Loucy (cell line): ENCODE measurements around the gene COL5A3.

ENCODE experiments used
- H2AFZ ChIP-seq: fragments of 200-600 bp; sonication (generic); 2 replicates; pipeline ENCODE4 v1.6.0; 2016; ENCODE audit warnings: antibody characterized with exemption, mild to moderate bottlenecking, low read length, moderate library complexity
- H3F3A ChIP-seq: fragments of 200-600 bp; 2 replicates; pipeline ENCODE4 v1.6.0; 2016; ENCODE audit warnings: antibody characterized with exemption, low read depth, mild to moderate bottlenecking
- H3K27me3 ChIP-seq: fragments of 200-600 bp; sonication (generic); 2 replicates; pipeline ENCODE4 v1.6.1; 2014; ENCODE audit warnings: low read length, mild to moderate bottlenecking; ENCODE audit not compliant: insufficient read depth, poor library complexity, severe bottlenecking
- H3K36me3 ChIP-seq: fragments of 200-600 bp; sonication (generic); 2 replicates; pipeline ENCODE4 v1.6.1; 2016; ENCODE audit warnings: low read length; ENCODE audit not compliant: insufficient read depth
- H3K4me1 ChIP-seq: fragments of 200-600 bp; sonication (generic); 2 replicates; pipeline ENCODE4 v1.5.1; 2014; ENCODE audit warnings: low read length, mild to moderate bottlenecking; ENCODE audit not compliant: insufficient read depth, poor library complexity, severe bottlenecking
- H3K4me2 ChIP-seq: fragments of 200-600 bp; sonication (generic); 2 replicates; pipeline ENCODE4 v1.6.0; 2014; ENCODE audit warnings: antibody characterized with exemption, low read length, low read depth, mild to moderate bottlenecking; ENCODE audit not compliant: poor library complexity, severe bottlenecking
- H3K4me3 ChIP-seq: fragments of 200-600 bp; sonication (generic); 2 replicates; pipeline ENCODE4 v1.5.1; 2014; ENCODE audit warnings: low read length, mild to moderate bottlenecking, mixed read lengths; ENCODE audit not compliant: poor library complexity, severe bottlenecking
- H3K79me2 ChIP-seq: fragments of 200-600 bp; sonication (generic); 2 replicates; pipeline ENCODE4 v1.6.1; 2014; ENCODE audit warnings: low read length; ENCODE audit not compliant: insufficient read depth
- H3K9ac ChIP-seq: fragments of 200-600 bp; sonication (generic); 2 replicates; pipeline ENCODE4 v1.6.0; 2014; ENCODE audit warnings: mild to moderate bottlenecking, low read depth, low read length, moderate library complexity; ENCODE audit not compliant: poor library complexity, severe bottlenecking
- H3K9me2 ChIP-seq: fragments of 200-600 bp; sonication (generic); replicated peaks from 2 replicates; pipeline ENCODE4 v1.6.1; 2016; ENCODE audit warnings: low read depth, low read length, mixed read lengths
- H3K9me3 ChIP-seq: fragments of 200-600 bp; sonication (generic); 2 replicates; pipeline ENCODE4 v1.6.1; 2014; ENCODE audit warnings: mild to moderate bottlenecking, antibody characterized with exemption, low read length, low read depth; ENCODE audit not compliant: insufficient read depth
- H4K20me1 ChIP-seq: fragments of 200-600 bp; sonication (generic); 2 replicates; pipeline ENCODE4 v1.6.0; 2014; ENCODE audit warnings: antibody characterized with exemption, low read length, mild to moderate bottlenecking; ENCODE audit not compliant: insufficient read depth, poor library complexity, severe bottlenecking
- EZH2phosphoT487 ChIP-seq: fragments of 200-600 bp; IDR thresholded peaks from 2 replicates; pipeline ENCODE4 v1.6.1; 2018; ENCODE audit warnings: antibody characterized with exemption, mild to moderate bottlenecking, moderate library complexity, borderline replicate concordance
- TF ChIP-seq, protein P1 (sequence below): fragments of 200-600 bp; sonication (generic); conservative IDR thresholded peaks from 2 replicates; pipeline ENCODE4 v1.5.1; 2014; ENCODE audit warnings: mild to moderate bottlenecking, antibody characterized with exemption, low read length

Gene COL5A3

DNA sequence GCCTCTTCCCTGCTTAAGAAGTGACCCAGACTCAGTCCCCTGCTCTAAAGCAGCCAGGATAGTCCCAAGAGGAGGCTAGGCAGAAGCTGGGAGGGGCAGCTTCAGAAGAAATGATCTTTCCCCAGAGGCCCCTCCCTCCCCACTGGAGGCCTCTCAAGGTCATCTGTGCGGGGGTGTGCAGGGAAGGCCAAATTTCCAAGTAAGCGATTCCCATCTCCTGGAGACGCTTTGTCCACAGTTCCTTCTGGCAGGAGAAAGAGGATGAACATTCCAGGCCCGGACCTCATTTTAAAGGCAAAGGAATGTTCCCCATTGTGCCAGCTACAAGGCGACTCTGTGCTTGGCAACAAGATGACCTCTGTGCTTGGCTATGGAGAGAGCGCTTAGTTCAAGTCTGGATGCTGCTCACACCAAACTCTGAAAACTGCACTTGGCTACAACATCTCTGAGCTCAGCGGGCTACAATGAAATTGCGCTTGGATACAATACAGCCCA lies 23.5 kb downstream of the COL5A3 start:
- Histone ChIP-seq H3K9me2 (no peaks in the 10 kb centered on the region), H3K36me3 (no peaks in the 10 kb centered on the region), H2AFZ (no peak overlapping the region), H3K9me3 (no peaks in the 10 kb centered on the region), H3K4me1 (no peaks in the 10 kb centered on the region), H3F3A (no peaks in the 10 kb centered on the region), H3K4me3 (no peak overlapping the region), H3K9ac (no peak overlapping the region), H3K79me2 (no peaks in the 10 kb centered on the region), H4K20me1 (no peaks in the 10 kb centered on the region), H3K4me2 (no peak overlapping the region), H3K27me3 (no peaks in the 10 kb centered on the region)
- TF ChIP-seq, protein P1, sequence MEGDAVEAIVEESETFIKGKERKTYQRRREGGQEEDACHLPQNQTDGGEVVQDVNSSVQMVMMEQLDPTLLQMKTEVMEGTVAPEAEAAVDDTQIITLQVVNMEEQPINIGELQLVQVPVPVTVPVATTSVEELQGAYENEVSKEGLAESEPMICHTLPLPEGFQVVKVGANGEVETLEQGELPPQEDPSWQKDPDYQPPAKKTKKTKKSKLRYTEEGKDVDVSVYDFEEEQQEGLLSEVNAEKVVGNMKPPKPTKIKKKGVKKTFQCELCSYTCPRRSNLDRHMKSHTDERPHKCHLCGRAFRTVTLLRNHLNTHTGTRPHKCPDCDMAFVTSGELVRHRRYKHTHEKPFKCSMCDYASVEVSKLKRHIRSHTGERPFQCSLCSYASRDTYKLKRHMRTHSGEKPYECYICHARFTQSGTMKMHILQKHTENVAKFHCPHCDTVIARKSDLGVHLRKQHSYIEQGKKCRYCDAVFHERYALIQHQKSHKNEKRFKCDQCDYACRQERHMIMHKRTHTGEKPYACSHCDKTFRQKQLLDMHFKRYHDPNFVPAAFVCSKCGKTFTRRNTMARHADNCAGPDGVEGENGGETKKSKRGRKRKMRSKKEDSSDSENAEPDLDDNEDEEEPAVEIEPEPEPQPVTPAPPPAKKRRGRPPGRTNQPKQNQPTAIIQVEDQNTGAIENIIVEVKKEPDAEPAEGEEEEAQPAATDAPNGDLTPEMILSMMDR = no peak
- TF ChIP-seq EZH2phosphoT487 = no peak

DNA sequence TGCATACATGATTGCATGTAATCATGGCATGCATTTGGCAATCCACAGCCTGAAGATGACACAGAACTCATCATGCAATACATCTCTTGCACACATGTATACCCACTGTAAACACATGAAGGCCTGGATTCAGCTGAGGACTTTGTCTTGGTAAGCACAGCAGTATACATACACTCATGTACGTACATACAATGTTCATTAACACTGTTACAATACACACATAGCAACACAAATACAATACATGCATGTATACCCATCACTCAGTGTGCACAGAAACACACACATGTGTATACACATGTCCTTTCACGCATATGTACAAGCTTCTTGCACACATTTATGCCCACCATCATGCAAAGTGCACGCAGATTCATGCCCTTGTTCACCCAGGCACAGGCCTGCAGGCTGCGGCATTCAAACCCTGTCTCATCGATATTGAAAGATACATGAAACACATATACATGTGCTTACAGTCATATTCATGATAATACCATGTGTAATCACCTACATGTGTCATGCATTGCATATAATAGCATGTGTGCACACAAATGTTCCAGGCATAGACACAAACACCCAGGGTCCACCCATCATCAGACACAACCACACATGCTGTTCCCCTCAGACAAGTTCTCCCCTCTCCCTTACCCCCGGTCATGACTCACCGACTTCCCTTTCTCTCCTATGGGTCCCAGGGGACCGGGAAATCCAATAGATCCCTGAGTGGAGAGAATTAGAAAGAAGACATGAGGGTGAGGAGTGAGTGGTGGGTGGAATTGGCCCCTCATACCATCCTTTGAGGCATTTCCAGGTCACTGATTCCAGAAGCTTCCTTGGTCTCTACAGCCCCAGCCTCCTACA lies 28.7 kb downstream of the COL5A3 start:
- Histone ChIP-seq H3K9ac (no peak overlapping the region), H3K36me3 (no peaks in the 10 kb centered on the region), H3F3A (no peaks in the 10 kb centered on the region), H3K4me1 (no peaks in the 10 kb centered on the region), H2AFZ (no peak overlapping the region), H3K9me3 (0 out of 2 replicates have a peak, but pooled peaks cover 4% of the 10 kb centered on the region), H3K9me2 (no peaks in the 10 kb centered on the region), H3K4me2 (no peak overlapping the region), H3K79me2 (no peaks in the 10 kb centered on the region), H3K27me3 (no peaks in the 10 kb centered on the region), H3K4me3 (no peak overlapping the region), H4K20me1 (no peaks in the 10 kb centered on the region)
- no peak for TF ChIP-seq EZH2phosphoT487
- TF ChIP-seq, protein P1 = no peak

DNA sequence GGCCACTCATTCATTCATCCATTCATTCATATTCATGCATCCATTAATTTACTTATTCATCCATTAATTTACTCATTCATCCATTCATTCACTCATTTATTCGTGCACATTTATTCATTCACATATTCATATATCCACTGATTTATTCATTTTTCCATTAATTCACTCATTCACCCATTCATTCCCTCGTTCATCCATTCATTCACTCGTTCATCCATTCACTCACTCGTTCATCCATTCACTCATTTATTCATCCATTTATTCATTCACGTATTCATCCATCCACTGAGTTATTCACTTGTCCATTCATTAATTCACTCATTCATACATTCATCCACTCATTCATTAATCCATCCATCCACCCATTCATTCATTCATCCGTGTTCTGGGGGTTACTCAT lies 38.2 kb downstream of the COL5A3 start:
- no peaks in the 10 kb centered on the region for H3K36me3 ChIP-seq
- no peak for TF ChIP-seq EZH2phosphoT487
- TF ChIP-seq, protein P1 = no peak

More for the DNA sequence above, 38.2 kb downstream of the COL5A3 start:
- no peaks in the 10 kb centered on the region for H3F3A ChIP-seq
- H4K20me1 ChIP-seq = no peaks in the 10 kb centered on the region
- H3K4me2 ChIP-seq = no peak overlapping the region
- H3K9me3 ChIP-seq = no peaks in the 10 kb centered on the region
- H3K4me3 ChIP-seq = no peak overlapping the region
- H3K4me1 ChIP-seq = no peaks in the 10 kb centered on the region
- H3K9ac ChIP-seq = no peak overlapping the region
- no peaks in the 10 kb centered on the region for H3K79me2 ChIP-seq
- H2AFZ ChIP-seq = no peak overlapping the region
- no peaks in the 10 kb centered on the region for H3K27me3 ChIP-seq
- no peaks in the 10 kb centered on the region for H3K9me2 ChIP-seq
